Nucleus accumbens (tissue), 56 donors: ENCODE results near the gene SLC25A40.
A peak's percentile ranks its signal among the peaks of the same experiment; 100 is the strongest.
"Not testable (repeated sequence)": the region's sequence is repeated elsewhere in the genome, so short reads cannot be mapped to it uniquely, and the experiment has no call there.

Source experiments
- DNase-seq, 56 donors: peaks; one replicate each; lab custom pipeline; 2025; lab: John Stamatoyannopoulos, UW

Gene SLC25A40

DNA sequence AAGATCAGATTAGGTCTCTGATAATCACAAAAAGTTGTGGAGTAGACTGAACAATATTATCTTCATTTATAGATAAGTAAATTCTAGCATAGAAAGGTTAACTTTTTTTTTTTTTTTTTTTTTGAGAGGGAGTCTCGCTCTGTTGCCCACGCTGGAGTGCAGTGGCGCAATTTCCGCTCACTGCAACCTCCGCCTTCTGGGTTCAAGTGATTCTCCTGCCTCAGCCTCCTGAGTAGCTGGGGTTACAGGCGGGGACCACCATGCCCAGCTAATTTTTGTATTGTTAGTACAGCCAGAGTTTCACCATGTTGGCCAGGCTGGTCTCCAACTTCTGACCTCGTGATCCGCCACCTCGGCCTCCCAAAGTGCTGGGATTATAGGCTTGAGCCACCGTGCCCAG, 2.8 kb downstream of the SLC25A40 start:
- not testable (repeated sequence) for DNase-seq

DNA sequence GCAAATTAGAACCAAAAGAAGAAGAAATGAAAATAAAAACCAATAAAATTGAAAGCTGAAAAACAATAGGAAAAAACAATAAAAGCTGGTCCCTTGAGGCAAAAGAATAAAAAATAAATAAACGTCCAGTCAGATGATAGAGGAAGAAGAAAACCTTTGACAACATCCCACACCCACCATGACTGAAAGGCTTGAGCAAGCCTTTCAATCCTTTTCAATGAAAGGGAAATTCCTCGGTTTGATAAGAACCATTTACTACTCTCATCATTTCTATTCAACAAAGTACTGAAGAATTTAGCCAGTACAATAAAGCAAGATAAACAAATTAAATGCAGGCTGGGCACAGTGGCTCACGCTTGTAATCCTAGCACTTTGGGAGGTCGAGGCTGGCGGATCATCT, 3.8 kb downstream of the SLC25A40 start:
- no peak for DNase-seq

DNA sequence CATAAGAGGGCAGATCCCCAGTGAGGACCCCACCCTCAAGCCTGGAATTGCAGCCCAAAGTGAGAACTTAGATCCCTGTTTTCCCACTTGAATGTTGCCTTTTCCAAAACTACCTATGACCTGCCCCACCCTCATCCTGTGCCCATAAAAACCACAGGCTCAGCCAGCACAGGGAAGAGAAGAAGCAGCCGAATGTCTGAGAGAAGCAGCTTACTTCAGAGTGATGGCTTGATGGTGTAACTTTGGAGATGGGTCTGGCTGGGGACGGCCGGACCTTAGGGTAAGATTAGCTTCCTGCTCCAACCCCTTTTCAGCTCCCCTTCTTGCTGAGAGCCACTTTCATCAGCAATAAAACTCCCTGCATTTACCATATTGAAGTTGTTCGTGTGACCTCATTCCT, 5.7 kb downstream of the SLC25A40 start:
- no peak for DNase-seq

DNA sequence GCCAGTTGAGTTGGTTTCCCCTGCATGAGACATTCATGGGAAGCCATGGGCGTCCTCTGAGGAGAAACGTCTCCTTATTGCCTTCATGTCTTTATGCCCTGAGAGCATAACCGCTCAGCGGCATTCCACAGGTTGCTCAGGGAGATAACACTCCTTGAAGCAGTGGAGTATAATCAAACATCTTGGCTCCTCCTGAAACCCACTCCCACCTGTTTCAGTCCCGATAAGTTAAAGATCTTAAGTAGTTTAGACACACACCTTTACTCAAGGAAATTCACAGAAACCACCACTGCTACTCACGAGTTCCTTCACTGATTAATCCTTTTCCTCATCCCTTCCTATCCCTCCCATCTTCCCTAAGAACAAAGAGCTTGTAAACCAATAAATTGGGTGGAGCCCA, 9.6 kb downstream of the SLC25A40 start:
- DNase-seq, result not testable (repeated sequence)

DNA sequence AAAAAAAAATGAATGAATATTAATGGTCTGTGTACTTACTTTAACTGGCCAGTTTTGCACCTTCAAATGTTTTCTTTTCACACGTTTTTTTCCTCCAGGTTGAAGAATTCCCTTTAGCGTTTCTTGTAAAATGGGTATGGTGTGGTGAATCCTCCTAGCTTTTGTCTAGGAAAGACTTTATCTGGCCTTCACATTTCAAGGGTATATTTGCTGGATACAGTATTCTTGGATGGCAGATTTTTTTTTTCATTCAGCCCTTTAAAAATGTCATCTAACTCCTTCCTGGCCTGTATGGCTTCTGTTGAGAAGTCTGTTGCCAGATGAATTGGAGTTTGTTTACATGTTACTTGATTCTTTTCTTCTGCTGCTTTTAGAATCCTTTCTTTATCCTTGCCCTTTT, 10.1 kb downstream of the SLC25A40 start:
- DNase-seq, result no peak

DNA sequence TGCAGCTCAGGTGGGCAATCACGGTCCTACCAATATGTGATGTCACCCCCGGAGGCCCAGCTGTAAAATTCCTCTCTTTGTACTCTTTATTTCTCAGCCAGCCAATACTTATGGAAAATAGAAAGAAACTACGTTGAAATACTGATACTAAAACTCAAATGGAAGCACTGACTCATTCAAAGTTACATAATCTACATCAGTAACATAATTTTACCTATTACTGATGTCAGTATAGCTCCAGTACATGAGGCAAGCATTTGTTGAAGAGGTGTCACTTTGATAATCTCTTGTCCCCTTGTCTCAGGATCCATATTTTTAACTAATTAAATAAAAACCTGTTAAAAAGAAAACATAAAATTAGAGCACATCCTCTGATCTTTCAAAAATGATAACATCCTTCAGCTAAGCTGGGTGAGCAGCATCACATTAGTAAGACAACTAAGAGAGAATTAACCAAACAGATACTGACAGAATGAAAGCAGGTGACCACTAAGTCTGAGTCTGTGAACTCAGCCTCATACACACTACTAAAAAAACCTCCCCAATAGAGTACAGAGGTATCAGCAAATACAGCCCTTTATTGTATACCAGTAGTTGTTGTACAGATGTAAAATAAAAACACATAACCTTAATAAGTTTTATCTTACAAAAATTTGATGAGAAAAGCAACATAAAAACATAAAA, 17.6 kb downstream of the SLC25A40 start:
- no peak for DNase-seq

DNA sequence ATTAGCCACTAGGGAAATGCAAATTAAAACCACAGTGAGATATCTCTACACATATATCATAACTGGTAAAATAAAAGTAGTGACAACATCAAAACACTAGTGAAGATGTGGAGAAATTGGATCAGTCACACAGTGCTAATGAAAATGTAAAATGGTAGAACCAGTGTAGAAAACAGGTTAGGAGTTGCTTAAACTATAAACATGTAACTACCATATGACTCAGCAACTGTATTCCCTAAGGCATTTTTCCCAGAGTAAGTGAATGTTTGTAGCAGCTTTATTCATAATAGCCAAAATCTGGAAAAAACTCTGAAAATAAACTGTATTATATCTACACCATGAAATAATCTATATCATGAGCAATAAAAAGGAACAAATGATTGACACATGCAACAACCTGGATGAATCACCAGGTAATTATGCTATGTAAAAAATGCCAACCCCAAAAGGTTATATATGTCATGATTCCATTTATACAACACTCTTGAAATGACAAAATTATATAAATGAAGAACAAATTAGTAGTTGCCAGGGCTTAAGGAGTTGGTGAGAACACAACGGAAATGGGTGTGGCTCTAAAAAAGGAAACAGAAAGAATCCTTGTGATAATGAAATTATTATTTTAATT, 22.8 kb downstream of the SLC25A40 start:
- no peak for DNase-seq

DNA sequence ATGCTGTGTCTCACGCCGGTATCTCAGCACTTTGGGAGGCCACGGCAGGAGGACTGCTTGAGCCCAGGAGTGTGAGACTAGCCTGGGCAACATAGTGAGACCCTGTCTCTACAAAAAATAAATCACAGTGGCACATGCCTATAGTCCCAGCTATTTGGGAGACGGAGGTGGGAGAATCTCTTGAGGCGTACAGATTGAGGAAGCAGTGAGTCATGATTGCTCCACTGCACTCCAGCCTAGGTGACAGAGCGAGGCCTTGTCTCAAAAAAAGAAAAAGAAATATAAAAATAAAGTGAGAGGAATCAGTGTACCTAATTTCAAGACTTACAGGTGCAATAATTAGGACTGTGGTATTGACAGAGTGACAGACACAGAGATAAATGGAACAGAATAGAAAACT, 23.9 kb downstream of the SLC25A40 start:
- DNase-seq, result peak in 10 of 56 donors; percentile 1 to 34 (median 13)

DNA sequence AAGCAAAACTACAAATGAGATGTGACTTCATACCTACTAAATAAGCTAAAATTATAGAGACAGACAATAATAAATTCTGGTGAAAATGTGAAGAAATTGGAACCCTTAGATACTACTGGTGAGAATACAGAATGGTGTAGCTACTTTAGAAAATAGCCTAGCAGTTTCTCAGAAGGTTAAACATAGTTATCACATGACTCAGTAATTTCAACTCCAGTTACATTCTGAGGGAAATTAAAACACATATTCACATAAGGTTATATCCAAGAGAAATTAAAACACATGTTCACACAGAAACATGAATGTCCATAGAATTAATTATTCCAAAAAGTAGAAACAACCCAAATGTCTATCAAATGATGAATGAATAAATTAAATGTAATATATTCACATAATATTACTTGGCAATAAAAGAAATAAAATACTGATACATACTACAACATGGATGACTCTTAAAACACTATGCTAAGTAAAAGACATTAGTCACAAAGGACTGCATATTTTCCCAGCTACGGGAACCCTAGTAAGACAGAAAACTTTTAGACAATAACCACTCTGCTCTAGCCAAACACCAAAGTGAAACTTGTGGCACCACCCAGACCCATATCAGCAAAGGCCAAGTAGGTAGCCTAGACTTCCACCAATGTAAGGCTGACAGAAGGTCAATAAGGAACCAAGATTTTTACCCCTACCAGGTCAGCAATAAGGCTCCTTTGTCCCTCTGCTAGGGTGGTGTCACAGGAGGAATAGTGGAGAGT, 25.1 kb downstream of the SLC25A40 start:
- DNase-seq, result no peak

DNA sequence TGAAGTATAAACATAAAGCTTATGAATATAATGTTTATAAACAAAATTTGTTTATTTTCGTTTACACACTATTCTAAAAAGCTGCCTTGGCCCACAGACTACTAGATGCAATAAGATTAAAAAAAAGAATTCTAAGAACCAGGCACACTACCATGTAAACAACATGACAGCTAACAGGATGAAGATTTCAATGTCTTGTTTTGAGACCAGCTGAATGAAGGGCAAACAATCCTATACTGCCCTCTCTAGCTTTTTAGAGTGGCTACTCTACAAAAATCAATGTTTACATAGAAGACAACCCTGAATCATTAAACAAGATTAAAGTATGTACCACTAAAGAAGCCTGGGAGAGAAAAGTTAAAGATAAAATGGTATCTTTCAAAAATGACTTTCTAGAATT, 38.6 kb downstream of the SLC25A40 start:
- DNase-seq, result no peak

DNA sequence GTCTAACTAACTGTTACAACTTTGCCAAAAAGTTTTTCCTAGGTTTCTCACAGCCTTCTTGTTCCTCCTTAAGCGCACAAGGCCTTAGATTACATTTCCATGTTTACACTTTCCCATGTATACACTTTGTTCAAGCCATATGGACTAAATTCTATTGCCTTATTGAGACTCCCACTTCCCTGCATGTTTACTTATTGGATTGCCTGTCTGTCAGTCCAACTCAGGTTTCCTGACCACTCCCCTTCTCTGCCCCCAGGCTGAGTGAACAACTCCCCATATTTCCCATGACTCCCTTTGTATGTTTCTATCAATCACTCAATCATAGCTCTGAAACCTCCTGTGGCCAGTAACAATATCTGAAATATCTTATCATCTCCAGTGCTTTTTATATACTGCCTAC, 43.0 kb downstream of the SLC25A40 start:
- no peak for DNase-seq

DNA sequence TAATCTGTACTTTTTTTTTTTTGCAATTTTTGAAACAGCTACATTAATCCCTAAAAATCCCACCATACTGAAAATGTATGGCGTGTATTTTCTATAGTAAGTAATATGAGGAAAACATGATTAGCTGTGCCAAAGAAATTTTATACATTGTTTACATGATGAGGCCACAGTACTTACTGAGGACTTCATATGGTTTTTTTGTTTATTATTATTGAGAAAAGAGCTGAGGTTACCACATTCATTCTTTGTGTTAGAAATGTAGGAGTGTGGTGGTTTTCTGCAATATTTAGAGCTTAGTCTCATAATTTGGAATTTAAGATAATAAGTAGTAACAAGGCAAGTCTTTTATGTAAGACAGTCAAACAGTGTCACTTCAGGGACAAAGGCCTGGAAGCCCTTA, 45.1 kb downstream of the SLC25A40 start:
- no peak for DNase-seq

DNA sequence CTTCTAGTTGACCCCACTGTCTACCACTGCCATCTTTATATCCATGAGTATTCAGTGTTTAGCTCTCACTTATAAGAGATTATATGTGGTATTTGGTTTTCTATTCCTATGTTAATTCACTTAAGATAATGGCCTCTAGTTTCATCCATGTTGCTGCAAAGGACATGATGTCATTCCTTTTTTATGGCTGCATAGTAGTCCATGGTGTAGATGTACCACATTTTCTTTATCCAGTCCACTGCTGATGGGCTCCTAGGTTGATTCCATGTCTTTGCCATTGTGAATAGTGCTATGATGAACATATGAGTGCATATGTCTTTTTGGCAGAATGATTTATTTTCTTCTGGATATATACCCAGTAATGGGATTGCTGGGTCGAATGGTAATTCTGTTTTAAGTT, 47.8 kb downstream of the SLC25A40 start:
- not testable (repeated sequence) for DNase-seq

DNA sequence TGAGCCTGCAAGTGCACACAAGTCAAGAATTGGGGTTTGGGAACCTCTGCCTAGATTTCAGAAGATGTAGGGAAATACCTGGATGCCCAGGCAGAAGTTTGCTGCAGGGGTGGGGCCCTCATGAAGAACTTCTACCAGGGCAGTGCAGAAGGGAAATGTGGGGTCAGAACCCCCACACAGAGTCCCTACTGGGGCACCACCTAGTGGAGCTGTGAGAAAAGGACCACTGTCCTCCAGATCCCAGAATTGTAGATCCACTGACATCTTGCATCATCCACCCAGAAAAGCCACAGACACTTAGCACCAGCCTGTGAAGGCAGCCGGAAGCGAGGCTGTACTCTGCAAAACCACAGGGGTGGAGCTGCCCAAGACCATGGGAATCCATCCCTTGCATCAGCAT, 50.8 kb downstream of the SLC25A40 start:
- DNase-seq, result not testable (repeated sequence)

DNA sequence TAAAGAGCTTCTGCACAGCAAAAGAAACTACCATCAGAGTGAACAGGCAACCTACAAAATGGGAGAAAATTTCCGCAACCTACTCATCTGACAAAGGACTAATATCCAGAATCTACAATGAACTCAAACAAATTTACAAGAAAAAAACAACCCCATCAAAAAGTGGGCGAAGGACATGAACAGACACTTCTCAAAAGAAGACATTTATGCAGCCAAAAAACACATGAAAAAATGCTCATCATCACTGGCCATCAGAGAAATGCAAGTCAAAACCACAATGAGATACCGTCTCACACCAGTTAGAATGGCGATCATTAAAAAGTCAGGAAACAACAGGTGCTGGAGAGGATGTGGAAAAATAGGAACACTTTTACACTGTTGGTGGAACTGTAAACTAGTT, 54.1 kb downstream of the SLC25A40 start:
- DNase-seq, result not testable (repeated sequence)

DNA sequence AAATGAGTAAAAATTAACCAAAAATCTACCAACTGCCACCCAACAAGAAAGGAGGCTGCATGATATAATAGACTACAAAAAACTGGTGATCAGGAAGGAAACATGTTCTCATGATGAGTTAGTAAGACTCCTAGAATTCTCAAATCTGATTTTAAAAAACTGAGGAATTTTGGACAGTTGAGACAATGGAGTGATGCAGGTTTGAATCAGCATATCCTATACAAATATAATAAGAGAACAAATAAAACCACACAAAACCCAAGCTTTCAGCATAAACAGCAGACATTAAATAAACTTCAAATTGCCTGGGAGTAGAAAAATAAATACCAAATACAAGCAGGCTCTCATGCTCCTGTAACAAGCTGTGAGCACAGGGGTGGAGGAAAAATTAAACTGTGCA, 57.8 kb downstream of the SLC25A40 start:
- DNase-seq, result no peak

DNA sequence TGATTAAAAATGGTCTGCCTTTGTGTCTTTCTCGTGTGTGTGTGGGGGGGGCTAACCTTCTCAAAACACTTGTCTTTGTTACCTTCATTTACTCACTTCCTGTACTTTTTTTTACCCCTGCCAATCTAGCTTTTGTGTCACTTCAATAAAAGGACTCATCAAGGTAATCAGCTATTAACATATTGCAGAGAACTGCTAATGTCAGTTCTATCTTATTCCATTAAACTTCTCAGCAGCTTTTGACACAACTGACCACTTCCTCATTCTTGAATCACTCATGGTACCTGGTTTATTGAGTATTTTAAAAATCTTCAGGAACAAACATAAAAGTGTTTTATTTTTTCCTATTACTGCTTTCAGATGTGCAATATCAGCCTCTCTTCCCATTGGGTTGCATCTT, 59.8 kb downstream of the SLC25A40 start:
- no peak for DNase-seq

DNA sequence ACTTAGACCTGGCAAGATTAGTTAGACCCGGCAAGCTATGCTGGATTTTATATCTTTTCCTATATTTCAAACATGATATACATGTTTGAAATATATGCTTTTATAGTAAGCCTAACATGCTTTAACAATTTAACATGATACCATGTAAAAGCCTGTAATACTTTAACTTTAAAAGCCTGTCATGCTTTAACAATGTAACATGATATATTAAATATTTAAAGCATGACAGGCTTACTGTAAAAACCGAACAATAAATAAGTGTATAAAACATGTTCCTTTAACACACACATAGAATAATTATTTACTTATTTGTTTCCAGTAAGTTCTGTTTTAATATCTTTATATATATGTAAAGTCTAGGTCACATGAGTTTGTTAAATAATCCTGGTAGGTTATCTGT, 65.4 kb downstream of the SLC25A40 start:
- DNase-seq, result no peak

DNA sequence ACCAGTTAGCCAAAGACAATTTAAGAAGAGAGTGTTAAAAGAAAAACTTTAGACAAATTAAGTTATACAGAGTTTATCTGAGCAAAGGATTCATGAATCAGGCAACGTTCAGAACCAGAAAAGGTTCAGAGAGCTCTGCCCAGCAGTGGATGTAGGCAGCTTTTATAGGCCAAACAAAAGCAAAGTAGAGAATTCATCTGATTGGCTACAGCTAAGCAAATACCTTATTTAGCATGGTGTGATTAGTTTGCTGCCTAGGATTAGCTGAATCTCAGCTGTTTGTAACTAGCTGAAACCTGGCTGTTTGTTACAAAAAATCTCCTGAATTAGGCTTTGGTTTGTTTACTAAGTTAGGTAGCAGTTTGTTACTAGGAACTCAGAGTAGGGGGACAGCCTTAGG, 66.0 kb downstream of the SLC25A40 start:
- DNase-seq, result no peak

DNA sequence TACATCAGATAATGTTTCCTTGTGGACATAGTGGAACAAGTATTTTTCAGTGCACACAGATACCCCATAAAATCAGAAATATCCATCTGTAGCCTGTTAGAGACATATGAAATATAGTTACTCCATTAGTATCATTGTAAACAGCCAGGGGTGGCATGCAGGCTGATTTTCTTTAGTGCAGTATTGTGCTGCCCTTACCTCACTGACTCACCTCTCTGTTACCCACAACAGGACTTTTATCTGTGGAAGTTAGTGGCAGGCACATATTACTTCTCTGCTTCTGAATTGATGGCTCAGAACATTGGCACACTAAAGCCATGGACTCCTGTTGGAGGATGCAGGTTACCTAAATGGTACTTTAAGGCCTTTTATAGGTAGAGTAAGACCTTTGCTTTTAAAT, 70.0 kb downstream of the SLC25A40 start:
- no peak for DNase-seq

DNA sequence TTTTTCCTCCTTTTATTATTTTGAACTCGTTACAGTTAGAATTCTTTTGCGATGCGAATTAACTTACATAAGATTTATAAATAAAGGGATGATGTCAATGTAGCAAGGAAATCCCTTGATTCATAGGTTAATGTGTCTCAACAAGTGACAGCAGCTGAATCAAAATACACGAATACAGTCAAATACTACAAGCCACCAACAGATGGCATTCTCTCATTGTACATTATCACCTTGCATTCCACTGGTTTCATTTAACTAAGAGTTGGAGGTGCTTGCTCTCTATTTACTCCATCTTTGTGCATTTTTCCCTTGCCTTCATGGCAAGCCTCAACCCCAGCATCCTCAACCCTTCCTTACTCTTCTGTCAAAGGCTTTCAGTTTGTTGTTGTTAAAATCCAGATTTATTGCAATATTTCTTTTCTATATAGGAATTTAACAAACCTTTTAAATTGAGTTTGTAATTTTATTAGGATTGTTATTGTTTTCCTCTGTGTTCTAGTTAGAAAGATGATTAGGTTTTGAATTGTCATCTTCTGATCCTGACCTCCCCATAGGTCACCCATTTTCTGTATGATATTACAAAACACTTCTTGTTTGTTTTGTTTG, 78.3 kb downstream of the SLC25A40 start:
- peak in 2 of 56 donors; percentile 1 to 6 for DNase-seq
